ENCODE results near the gene NTRK3. TPM values are rescaled to one million over a fixed set of nuclear protein-coding genes. Genes with fewer than 3 reads are reported as not detected.

The NTRK3 gene
- total and polyA plus RNA-seq, 8 donors, result 4.1 to 9.8 (median 7.4) TPM

DNA sequence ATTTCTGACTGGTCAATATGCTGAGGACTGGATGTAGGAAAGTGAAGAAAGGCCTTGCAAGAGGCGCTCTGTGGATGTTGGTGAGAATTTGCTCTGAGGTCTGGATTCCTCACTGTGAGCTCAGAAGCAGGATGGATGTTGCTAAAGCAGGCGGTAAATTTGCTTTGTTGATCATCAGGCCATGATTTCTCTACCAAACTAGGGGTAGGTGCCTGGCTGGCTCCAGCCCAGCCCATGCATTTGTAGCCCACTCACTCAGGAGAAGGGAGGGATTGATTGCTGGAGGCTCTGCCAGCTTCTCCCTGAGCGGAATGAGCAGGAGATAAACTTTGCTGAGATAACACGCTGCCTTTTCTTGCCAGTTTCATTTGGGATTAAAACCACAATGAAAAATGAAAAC lies 44.3 kb upstream of the NTRK3 start:
- no peak for DNase-seq
- no peak overlapping the region for H3K27ac ChIP-seq
- peaks cover 0 to 15% of the 10 kb centered on the region in 2 donors for H3K27me3 ChIP-seq
- ATAC-seq, result no peak
- no peaks in the 10 kb centered on the region for H3K36me3 ChIP-seq
- no peak overlapping the region for H3K4me3 ChIP-seq
- no peaks in the 10 kb centered on the region for H3K4me1 ChIP-seq
- TF ChIP-seq, protein P1, sequence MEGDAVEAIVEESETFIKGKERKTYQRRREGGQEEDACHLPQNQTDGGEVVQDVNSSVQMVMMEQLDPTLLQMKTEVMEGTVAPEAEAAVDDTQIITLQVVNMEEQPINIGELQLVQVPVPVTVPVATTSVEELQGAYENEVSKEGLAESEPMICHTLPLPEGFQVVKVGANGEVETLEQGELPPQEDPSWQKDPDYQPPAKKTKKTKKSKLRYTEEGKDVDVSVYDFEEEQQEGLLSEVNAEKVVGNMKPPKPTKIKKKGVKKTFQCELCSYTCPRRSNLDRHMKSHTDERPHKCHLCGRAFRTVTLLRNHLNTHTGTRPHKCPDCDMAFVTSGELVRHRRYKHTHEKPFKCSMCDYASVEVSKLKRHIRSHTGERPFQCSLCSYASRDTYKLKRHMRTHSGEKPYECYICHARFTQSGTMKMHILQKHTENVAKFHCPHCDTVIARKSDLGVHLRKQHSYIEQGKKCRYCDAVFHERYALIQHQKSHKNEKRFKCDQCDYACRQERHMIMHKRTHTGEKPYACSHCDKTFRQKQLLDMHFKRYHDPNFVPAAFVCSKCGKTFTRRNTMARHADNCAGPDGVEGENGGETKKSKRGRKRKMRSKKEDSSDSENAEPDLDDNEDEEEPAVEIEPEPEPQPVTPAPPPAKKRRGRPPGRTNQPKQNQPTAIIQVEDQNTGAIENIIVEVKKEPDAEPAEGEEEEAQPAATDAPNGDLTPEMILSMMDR (IDR thresholded peaks at IDR 0.05), result no peak
- intact Hi-C loops (cut with DNase I), result no loop called here
- H3K9me3 ChIP-seq, result no peaks in the 10 kb centered on the region

DNA sequence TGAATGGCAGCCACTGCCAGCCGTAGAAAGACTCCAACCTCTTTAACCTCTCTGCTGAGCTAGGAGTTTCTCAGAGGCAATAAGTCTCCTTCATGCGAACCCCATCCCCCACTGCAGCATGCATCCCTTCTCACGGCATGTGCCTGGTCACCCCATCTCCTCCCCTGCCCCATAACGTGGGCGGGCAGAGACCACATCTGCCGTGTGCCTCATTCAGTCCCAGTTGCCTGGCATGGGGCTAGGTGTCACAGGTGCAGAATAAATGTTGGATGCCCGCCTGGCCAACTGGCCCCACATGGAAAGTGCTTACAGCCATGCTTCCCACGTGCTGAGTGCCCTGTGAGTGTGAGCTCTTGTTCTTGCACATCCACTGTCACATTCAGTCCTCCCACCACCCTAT lies 43.5 kb upstream of the NTRK3 start:
- Histone ChIP-seq H3K36me3 (no peaks in the 10 kb centered on the region), H3K9me3 (no peaks in the 10 kb centered on the region), H3K4me3 (no peak overlapping the region), H3K27ac (no peak overlapping the region), H3K27me3 (peaks cover 0 to 12% of the 10 kb centered on the region in 2 donors), H3K4me1 (no peaks in the 10 kb centered on the region)
- TF ChIP-seq, protein P1 (IDR thresholded peaks at IDR 0.05), result no peak
- intact Hi-C loops (cut with DNase I), result no loop called here
- DNase-seq, result no peak
- ATAC-seq, result no peak

DNA sequence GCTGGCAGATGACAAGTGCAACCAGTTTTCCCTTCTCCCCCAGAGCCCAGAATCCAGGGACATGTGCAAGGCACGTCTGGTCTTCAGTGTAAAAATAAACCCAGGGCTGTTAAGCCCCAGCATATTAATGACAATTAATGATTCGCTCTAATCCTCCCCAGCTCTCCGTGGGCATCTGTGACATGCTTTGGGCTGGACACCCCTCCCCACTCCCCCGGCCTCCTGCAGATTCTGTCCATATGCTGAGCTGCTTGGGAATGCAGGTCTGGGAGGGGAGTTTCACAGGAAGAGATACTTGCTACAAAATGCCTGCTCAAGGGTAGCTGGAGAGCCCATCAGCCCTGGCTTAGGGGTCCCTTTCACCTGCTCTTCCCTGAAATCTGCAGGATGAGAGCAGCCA lies 43.0 kb upstream of the NTRK3 start:
- Histone ChIP-seq H3K36me3 (no peaks in the 10 kb centered on the region), H3K4me1 (no peaks in the 10 kb centered on the region), H3K27ac (no peak overlapping the region), H3K4me3 (no peak overlapping the region), H3K27me3 (peaks cover 0 to 12% of the 10 kb centered on the region in 2 donors), H3K9me3 (no peaks in the 10 kb centered on the region)
- TF ChIP-seq, protein P1 (IDR thresholded peaks at IDR 0.05), result no peak
- no peak for ATAC-seq
- intact Hi-C loops (cut with DNase I), result no loop called here
- DNase-seq, result no peak

DNA sequence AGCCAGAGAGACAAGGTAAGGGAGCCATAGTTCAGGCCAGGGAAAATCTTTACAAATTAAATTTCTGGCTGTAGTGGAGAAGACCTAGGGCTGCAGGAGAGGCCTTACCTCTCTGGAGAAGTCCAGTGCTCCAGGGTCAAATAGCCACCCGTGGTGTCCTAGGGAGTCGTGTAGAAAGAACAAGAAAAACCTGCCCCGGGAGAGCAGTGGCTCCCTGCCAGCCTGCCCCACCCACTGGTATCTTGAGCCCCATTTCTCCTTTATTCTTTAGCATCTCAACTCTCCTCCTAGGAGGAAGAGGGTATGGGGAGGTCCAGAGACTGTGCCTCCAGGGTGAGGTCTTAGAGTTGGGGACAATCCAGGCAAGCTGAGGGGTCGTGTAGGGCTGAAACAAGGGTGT lies 32.1 kb upstream of the NTRK3 start:
- ATAC-seq, result no peak
- no peaks in the 10 kb centered on the region for H3K9me3 ChIP-seq
- TF ChIP-seq, protein P1 (IDR thresholded peaks at IDR 0.05), result no peak
- no peak overlapping the region for H3K27ac ChIP-seq
- intact Hi-C loops (cut with DNase I), result no loop called here
- DNase-seq, result no peak
- H3K36me3 ChIP-seq, result no peaks in the 10 kb centered on the region
- no peaks in the 10 kb centered on the region for H3K4me1 ChIP-seq
- H3K4me3 ChIP-seq, result no peak overlapping the region
- H3K27me3 ChIP-seq, result peaks cover 10 to 39% of the 10 kb centered on the region in 2 donors

DNA sequence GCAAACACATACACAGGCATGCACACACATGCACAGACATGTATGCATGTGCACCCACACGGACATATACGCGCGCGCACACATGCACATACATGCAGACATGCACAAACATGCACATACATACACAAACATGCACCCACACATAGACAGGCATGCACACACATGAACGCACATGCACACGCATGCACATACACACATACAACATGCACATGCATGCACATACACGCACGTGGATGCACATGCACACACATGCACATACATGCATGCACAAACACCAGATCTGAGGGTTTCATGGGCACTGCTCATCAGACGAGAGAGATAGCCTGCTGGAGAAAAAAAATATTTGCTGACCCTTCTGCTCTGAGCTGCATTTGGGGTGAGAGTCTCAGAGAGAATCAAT lies 31.7 kb upstream of the NTRK3 start:
- Histone ChIP-seq H3K27ac (no peak overlapping the region), H3K4me1 (no peaks in the 10 kb centered on the region), H3K27me3 (peaks cover 10 to 43% of the 10 kb centered on the region in 2 donors), H3K9me3 (no peaks in the 10 kb centered on the region), H3K4me3 (no peak overlapping the region), H3K36me3 (no peaks in the 10 kb centered on the region)
- ATAC-seq (no peak), DNase-seq (no peak)
- TF ChIP-seq, protein P1 (IDR thresholded peaks at IDR 0.05), result no peak
- intact Hi-C loops (cut with DNase I), result no loop called here
